HG02852 (cell line): ENCODE data around the gene ALKBH4.
A peak's percentile ranks its signal among the peaks of the same experiment; 100 is the strongest.
"Not testable (repeated sequence)": the region's sequence is repeated elsewhere in the genome, so short reads cannot be mapped to it uniquely, and the experiment has no call there.

Source experiments
- ATAC-seq: cut with Tn5 transposase; IDR thresholded peaks from one replicate; pipeline ENCODE4 v1.9.1; 2021; ENCODE audit warnings: mild to moderate bottlenecking, moderate library complexity; ENCODE audit not compliant: unreplicated experiment

Gene ALKBH4

DNA sequence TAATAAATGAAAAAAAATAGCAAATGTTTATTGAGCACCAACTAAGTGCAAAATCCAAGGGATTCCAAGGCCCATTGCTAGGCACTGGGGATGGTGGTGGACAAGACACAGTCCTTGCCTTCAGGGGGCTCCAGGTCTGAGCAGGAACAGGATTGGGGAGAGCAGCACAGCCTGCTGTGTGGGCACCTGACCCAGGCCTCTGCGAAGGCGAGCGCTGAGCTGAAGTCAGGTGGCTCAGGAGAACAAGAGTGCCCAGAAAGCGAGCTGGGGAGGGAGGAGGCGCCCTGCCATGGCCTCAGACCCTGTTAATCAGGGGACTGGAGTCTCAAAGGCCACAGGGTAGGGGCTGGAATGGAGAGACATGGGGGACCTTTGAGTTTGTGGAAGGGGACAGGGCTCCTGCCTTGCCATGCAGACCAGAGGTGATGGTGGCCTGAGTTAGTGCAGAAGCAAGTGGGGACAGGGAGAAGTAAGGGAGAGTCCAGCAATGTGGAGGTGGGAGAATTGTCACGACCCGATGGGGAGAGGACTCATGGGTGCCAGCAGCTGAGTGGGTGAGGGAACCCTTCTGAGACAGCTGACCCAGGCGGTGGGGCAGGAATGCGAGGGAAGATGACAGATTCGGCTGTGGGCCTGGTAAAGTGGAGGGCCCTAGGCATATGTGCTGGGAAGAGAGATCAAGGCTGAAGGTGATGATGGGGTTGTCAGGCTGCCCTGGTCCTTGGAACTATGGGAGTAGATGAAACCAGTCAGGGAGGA lies 35.3 kb downstream of the ALKBH4 start:
- ATAC-seq: no peak

DNA sequence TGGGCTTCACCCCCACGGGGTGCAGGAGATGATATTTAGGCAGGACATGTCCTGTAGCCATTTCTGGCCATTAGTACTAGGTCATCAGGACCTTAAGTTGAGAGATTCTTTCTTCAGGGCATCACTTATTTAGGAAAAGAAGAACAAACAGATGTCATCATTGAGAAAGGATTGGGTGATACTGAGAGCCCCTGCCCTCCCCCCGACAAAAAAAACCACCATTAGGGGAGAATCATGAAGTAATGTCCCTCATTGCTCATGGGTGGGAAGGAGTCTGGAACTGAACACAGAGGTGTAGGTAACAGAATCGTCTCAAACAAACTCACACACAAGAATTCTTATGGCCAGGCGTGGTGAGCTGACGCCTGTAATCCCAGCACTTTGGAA lies 37.7 kb downstream of the ALKBH4 start:
- ATAC-seq: no peak

DNA sequence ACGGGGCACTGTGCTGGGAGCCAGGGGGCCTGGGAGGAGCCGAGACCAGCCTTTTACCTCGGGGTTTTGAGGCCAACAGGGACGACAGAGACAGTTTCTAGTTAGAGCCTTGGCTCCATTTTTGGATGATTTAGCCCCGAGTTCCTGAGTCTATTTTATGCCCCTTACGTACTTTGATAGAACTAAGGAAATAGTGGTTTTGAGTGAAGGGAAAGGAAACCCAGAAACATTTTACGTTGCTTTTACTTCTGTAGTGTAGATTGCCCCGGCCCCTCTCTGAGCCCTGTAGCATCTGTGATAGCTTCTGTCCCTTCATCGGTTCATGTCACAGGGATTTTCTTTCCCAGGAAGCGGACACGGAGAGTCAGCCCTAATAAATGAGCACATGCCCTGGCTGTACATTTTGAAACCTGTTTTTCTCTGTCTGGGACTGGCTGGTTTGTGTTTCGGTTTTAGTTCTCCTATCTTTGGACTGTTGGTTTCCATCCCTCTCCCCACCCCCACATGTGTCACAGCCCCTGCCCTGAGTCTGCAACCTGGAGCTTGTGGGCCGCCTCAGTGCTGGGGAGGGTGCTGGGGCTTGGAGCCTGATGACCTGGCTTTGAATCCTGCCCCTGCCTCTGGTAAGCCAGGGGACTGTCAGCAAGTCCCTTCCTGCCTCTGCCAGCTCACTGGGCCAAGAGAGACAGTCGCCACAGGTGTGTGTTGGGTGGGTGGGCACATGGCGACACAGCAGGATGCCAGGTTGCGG lies 38.2 kb downstream of the ALKBH4 start:
- ATAC-seq: peak; percentile 59

DNA sequence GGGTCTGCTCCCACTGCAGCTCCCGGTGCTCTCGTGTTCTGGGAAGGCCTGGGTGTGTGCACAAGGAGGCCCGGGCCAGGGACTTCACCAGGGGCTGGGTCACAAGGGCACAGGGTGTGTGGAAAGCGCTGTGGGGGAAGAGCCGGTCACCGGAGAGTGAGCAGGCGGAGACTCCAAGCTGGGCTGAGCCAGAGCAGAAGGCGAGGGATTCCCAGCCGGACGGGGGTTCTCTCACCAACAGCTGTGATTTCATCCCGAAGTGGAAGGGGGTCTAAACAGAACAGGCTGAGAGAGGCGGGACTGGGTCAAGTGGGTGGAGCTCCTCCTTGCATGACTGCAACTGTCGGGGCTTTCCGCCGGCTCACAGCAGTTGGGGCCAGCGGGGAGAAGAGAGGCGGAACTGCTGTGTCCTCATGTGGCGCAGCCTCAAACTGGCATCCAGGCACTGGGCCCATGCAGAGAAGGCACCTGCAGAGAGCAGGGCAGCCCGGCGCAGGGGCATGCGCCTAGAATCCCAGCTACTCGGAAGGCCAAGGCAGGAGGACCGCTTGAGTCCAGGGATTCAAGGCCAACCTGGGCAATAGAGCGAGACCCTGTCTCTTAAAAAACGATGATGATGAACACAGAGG lies 38.9 kb downstream of the ALKBH4 start:
- peak; percentile 66 for ATAC-seq

DNA sequence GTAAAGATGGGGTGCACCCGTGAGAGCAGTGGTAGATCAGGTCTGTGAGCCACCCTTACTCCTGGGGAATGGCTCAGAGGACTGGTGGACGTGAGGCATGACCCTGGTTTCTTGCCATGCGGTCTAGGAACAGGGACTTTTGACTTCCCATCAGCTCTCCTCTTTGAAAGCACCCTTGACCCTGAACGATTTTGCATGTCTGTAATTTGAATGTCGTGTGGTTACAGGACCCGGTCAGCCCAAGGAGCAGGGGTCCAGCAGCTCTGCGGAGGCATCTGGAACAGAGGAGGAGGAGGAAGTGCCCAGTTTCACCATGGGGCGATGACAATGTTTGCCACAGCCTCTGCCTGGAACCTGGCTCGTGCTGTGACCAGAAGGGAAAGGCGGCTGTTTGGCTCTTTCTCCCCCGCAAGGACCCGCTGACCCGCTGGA lies 39.9 kb downstream of the ALKBH4 start:
- no peak for ATAC-seq

DNA sequence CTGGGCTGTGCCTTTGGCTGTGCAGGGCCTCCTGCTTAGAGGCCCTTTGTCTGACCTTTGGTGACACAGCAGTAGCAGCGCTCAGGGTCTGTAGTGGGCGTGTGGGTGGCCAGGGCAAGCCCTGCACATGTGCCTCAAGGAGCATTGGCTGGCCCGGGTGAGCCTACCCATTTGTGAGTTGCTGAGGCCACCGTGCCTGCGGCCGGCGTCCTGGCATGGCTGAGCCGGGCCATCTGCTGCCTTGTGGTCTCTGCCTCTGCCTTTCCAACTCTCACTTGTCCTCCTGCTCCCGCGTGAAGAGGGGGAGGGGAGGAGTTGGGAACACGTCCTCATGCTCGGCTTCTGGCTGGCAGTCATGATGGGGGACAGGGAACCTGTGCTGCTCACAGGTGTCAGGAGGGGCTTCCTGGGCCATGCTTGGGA lies 40.5 kb downstream of the ALKBH4 start:
- ATAC-seq: no peak

DNA sequence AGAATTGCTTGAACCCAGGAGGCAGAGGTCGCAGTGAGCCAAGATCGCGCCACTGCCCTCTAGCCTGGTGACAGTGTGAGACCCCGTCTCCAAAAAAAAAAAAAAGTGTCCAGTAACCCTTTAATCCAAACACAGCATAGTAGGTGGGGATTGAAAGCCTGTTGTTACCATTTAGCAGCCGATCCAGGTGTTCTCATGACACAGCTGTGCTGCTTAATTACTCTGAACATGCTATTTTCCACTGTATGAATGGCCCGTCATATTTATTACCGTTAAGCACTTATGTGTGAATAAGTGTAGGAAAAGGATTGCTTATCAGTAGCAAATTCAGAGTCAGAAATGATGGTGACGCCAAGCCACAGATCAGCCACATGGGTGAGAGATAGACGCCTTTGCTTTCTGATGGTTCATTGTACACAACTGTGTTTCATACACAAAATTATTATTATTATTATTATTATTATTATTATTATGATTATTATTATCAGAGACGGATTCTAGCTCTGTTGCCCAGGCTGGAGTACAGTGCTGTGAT lies 42.9 kb downstream of the ALKBH4 start:
- ATAC-seq: no peak

DNA sequence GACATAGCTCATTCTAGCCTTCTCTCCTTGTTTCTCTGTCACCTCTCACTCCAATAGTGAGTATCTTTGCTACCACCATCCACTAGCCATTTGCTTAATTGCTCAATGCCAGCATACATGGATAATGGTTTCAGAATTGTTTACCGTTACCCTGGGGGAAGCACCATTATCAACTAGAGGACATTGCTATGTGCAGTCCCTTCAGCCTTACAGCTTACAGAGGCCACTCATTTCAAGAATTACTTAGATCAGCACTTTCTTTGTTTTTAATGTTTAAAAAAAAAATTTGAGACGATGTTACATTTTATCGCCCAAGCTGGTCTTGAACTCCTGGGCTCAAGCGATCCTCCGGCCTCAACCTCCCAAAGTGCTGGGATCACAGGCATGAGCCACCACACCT lies 46.1 kb downstream of the ALKBH4 start:
- no peak for ATAC-seq

DNA sequence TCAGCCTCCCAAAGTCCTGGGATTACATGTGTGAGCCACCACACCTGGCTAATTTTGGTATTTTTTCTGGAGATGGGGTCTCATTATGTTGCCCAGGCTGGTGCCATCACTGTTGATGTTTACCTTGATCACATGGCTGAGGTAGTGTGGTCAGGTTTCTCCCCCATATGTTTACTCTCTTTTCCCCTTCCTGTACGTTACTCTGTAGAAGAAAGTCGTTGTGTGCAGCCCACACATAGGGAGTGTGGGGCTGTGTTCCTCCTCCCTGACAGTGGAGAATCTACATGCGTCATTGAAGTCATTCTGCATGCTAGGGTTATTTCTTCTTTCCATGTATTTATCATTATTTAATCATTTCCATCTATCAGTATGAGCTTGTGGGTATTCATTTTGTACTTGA lies 47.6 kb downstream of the ALKBH4 start:
- ATAC-seq: no peak

DNA sequence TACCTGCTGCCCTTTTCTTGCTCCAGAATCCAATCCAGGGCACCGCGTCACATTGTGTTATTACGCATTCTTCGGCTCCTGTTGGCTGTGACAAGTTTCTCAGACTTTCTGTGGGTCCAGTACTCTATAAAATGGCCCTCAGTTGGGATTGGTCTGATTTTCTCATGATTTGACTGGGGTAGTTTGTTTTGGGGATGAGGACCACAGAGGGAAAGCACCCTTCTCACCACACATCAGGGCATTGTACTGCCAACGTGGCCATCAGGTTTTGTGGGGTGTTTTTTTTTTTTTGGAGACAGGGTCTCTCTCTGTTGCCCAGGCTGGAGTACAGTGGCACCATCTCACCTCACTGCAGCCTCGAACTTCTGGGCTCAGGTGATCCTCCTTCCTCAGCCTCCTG lies 48.3 kb downstream of the ALKBH4 start:
- ATAC-seq: no peak

DNA sequence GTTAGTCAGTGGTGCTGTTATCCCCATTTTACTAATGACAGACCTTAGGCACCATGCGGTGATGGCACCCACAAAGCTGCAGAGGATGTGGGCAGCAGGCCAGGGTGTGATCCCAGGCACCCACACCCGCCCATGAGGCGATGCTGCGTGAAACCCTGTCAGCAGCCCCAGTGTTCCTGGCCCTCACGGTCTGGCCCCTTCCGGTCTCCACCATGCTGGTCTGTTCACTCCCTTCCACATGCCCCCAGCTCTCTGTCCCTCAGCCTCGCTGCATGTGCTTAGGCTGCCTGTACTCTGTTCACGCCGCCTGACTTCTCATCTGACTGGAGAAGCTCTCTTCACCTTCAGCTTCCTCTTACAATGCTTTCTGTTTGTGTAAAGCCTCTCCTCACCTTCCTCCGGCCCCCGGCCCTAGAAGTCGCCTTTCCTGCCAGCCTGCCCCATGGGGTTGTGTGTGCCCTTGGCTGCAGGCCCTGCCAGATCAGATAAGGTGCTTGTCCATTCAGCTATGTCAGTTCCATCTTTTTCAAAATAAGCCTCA lies 48.9 kb downstream of the ALKBH4 start:
- ATAC-seq: peak; percentile 50

DNA sequence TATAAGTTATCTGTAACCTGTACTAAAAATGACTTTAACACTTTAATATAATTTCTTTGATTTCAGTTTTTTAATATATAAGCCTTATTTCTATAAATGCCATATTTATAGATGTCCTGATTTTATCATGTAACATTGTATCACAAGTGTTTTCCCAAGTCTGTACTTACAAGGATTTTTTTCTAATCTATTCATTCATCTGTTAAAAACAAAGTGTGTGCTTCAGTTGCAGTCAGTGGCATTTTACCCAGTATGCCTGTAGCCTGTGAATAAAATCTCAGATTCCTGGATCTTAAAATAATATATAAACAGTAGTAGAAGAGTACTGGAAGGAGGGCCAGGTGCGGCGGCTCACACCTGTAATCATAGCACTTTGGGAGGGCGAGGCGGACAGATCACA lies 51.1 kb downstream of the ALKBH4 start:
- no peak for ATAC-seq

DNA sequence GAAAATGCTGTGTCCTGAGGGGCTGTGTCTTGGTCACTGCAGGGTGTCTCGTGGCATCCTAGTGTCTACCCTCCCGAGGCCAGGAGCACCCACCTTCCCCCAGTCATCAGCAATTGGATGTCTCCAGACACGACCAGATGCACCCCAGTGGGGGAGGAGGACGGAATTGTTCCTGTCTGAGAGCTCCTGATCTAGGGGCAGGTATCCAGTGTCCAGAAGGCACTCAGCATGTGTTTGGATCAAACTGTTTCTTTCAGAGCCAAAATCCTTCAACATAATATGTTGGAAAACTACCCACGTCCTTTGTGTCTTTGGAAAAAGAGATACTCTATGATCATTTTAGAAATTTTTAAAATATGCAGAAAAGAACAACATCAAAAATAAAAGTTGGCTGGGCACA lies 51.6 kb downstream of the ALKBH4 start:
- no peak for ATAC-seq

DNA sequence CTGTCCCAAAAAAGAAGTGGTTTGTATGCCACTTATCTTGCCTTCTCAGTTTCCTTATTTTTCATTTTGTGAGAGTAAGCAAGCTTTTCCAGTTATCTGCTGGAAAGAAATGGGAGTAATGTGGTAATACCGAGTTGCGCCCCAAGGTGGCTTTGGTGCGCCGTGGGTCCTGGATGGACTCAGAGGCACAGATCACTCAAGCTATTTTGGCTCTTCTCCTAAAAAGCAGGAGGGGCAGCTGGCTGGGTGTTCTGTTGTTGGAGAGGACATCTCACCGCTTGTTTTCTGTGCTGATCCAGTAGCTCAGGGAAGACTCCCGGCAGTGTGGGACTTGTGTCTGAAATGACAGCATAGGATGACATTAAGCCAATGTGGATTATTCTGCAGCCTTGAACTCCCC lies 52.1 kb downstream of the ALKBH4 start:
- ATAC-seq: no peak

DNA sequence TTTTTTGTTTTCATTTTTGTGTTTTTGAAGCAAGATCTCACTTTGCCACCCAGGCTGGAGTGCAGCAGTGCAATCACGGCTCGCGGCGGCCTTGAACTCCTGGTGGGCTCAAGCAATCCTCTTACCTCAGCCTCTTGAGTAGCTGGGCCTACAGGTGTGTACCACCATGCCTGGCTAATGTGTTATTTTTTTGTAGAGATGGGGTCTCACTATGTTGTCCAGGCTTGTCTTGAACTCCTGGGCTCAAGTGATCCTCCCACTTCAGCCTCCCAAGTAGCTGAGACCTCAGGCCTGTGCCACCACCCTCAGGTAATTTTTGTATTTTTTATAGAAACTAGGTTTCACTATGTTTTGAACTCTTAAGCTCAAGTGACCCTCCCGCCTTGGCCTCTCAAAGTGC lies 53.7 kb downstream of the ALKBH4 start:
- no peak for ATAC-seq

DNA sequence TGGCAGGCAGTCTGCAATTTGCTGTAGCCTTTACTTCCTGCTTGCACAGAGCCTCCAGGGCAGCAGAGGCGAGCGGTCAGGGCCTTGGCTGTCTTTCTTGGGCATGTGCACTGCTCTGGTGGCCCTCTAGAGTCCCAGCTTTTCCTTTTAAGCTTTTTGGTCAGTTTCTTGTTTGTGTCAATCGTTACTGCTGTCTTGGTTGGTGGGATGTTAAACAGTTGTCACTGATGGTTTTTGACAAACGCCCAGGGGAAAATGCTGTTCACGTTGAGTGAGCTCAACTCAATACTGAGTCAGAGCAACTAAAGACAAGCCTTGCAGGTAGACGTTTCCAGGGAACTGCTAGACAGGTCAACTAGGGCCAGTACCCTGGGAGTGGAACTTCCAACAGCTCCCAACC lies 54.5 kb downstream of the ALKBH4 start:
- no peak for ATAC-seq

DNA sequence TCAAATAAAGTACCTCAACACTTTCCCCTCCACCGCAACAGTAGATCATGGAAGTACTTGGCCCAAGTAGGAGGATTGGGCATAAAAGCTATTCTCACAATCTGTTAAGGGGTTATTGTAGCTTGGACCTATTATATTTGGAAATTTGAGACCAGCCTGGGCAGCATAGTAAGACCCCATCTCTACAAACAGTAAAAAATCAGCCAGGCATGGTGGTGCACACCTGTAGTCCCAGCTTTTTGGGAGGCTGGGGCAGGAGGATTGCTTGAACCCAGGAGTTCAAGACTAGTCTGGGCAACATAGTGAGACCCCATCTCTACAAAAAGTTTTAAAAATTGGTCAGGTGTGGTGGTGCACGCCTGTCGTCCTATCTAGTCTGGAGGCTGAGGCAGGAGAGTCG lies 55.3 kb downstream of the ALKBH4 start:
- ATAC-seq: no peak

DNA sequence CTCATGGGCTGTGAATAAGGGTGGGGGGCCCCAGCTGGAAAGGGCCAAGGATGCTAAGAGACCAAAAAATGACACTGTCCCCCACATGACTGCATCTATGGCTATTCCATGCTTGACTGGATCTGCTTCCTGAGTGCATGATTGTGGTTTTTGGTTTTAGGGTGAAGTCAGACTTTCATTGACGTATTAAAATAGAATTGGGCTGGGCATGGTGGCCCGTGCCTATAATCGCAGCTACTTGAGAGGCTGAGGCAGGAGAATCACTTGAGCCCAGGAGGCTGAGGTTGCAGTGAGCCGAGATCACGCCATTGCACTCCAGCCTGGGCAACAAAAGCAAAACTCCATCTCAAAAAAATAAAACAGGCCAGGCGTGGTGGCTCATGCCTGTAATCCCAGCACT lies 56.1 kb downstream of the ALKBH4 start:
- not testable (repeated sequence) for ATAC-seq

DNA sequence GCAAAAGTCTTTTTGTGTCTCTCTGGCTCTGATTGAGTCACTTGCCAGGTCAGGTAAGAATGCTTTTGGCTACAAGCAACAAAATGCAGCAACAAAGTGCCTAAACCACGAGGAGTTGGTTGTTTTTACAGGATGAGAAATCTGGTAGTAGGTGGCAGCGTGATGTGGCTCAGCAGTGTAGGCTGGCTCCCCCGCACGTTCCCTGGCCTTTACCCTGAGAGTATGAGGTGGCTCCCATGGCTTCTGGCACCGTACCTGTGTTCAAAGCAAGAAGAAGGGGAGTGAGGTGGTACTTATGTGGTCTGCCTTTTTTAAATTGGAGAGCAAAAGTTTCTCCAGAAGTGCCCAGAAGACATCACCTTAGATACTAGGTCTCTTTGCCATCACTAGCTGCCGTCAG lies 56.8 kb downstream of the ALKBH4 start:
- no peak for ATAC-seq
